CD4-positive, alpha-beta T cell treated with Interleukin-10 for 1 hour (primary cell): ENCODE measurements around the gene TGDS.

Experiments used
- DNase-seq: peaks from one replicate; pipeline ENCODE4 v3.0.0-alpha.2; 2020

TGDS gene

GRCh38 chr13:94599877-94600276, 3.9 kb upstream of the TGDS start:
- DNase-seq = no peak

GRCh38 chr13:94598281-94598680, 2.3 kb upstream of the TGDS start:
- no peak for DNase-seq

- DNase-seq = no peak
Observed at GRCh38 chr13:94596575-94596971, 621 bp upstream of the TGDS start.

DNA sequence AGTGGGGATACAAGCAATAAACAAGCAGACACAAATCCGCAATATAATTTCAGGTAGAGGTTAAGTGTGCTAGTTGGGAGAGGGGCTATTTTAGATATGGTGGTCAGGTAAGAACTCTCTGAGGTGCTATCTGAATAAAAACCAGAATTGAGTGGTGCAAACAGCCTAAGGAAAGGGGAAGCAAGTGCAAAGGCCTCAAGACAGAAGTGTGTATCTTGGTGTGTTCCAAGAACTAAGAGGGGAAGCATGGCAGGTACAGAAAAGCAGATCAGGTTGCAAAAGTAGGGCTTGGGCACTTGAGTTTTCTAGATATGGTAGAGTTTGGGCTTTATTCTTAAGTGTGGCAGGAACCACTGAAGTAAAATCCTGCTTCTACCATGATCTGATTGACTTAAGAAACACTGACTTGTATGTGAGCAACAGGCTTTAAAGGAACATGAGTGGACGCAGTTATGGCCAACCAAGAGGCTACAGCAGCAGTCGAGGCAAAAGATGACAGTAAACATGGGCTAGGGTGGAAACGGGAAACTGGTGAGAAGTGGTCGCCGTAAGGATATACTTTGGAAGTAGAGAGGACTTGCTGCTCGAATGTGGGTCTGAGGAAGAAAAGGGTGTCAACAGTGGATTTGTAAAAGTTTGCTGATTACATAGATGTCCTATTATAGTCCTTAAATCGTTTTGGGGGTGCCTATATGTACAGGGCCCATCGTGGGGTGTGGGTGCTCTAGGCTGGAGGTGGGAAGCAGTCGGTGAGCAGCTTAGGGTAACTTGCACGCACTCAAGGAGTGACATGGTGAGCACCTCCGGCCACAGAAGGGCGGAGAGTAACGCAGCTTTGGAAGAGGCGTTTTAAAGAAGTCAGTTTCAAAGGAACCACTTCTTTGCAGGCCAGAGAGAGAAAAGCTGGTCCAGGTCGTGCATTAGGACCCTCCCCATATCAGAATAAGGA, 677 bp downstream of the TGDS start:
- peak; percentile 32 for DNase-seq

- no peak for DNase-seq
Observed at GRCh38 chr13:94590744-94591143, 5.2 kb downstream of the TGDS start.

DNA sequence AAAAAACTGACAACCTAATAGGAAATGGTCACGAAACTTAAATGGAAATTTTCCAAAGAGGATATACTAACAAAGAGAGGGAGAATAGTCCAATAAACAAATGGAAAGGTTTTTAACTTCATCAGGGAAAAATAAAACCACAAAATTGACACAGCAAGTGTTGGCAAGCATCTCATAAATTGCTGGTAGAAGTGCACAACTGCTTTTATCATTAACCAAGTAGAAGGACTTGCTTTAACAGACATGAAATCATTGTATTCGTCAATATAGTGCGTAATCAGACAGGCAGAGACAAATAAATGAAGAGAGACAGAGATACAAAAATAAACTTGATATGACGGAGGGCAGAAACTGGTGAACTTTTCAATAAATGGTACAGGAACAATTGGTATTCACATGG, 7.4 kb downstream of the TGDS start:
- DNase-seq = no peak

GRCh38 chr13:94586371-94586770, 9.6 kb downstream of the TGDS start:
- DNase-seq = no peak

DNA sequence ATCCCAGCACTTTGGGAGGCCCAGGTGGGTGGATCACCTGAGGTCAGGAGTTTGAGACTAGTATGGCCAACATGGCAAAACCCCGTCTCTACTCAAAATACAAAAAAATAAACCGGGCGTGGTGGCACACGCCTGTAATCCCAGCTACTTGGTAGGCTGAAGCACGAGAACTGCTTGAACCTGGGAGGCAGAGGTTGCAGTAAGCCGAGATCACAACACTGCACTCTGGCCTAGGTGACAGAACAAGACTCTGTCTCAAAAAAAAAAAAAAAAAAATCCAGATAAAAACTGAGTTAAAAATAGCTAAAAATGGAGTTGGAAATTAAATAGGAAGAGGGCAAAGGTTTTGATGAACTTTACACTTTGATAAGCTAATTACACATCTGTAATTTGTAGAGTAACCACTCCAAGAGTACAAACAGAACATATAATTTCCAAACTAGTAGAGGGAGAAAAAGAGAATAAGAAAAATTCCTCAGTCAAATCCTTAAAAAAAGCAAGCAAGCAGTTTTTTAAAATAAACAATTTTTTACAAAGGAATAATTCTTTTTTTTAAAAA, 10.3 kb downstream of the TGDS start:
- no peak for DNase-seq

- no peak for DNase-seq
Observed at GRCh38 chr13:94583926-94584325, 12.0 kb downstream of the TGDS start.

GRCh38 chr13:94579063-94579462, 16.9 kb downstream of the TGDS start:
- no peak for DNase-seq

DNA sequence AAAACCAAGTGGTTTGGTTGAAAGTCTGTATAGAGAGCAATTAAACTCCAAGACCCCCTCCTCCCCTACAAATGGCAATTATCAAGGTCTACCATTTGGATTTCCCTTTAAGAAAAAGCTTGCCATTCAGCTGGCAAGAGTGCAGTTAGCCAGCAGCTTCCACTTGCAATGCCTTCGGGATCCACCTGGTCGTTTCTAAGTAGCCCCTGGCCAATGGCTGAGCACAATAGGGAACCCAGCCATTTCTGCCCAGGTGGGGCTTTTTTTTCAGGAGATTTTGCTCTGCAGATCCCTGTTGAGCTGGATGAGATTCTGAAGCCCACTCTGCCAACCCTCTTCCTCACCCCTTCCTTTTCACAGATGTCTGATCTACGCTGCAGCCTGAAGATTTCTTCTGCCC, 26.3 kb downstream of the TGDS start:
- DNase-seq = no peak

- no peak for DNase-seq
Observed at GRCh38 chr13:94568443-94568842, 27.5 kb downstream of the TGDS start.

DNA sequence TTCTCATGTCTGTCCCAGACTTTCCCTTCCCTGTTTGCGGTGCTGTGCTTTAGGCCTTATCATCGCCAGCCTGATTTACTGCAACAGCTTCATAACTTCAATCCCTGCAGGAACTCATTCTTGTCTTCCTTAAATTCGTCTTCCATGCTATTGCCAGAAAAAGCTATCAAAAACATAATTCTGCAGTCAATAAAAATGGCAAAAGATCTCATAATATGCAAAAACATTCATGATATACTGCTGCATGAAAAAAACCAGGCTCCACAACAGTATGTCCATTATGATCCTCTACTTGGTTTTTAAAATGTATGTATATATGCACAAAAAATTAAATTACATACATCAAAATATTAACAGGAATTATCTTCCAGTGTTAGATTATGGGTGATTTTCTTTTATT, 28.4 kb downstream of the TGDS start:
- DNase-seq = no peak

- DNase-seq = no peak
Observed at GRCh38 chr13:94561126-94561525, 34.8 kb downstream of the TGDS start.

DNA sequence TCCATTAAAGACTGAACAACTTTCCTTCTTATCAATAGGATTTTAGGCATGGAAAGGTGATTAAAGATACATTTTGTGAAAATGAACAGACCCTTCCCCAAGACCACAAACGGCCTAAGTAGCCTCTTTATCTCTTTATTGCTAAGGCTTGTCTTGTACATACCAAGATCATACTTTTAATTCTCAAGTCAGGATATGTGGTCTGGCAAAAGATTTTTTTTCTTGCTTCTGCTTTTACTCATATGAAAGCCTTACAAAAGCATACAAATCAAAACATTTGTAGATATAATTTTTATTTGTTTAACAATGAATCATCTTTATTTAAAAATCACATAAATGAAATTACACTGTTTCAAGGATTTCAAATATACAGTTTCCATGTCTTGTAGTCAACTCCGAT, 35.8 kb downstream of the TGDS start:
- DNase-seq = no peak

DNA sequence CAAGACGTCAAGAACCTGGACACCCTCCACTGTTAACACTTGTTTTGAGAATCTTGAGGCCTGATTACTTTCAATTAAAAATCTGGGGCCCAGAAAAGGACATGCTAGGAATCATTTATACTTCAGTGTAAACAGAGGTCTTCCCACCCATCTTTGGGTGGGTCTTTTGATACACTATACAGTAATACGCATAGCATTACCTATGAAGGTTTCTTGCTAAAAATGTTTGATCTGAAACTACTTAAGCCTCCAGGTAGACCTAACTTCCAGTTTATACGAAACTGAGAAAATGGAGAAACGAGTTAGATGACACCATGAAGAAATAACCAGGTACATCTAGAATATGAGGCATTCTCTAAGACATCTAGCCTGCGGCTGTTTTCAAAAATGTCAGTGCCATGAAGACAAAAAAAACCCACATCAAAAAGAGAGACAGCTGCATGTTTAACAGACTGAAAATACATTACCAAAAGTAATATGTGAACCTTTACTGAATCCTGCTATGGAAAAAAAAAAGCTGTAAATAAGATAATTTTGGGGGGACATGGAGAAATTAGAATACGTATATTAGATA, 36.6 kb downstream of the TGDS start:
- DNase-seq = no peak

DNA sequence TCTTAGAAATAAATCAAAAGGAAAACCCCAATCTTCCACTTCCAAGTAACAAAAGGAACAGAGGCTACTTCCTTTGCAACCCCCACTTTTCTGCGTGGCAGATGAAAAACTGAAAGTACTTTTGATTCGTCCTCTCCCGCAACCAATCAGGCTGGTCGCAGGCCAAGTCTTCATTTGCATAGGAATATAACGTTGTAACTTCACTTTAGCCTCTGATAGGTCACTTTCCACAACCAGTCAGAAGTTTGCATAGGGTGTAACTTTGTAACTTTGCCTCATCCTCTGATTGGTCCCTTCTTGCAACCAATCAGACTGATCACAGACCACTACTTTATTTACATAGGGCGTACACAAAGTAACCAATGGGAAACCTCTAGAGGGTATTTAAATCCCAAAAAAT, 37.2 kb downstream of the TGDS start:
- DNase-seq = peak; percentile 41

DNA sequence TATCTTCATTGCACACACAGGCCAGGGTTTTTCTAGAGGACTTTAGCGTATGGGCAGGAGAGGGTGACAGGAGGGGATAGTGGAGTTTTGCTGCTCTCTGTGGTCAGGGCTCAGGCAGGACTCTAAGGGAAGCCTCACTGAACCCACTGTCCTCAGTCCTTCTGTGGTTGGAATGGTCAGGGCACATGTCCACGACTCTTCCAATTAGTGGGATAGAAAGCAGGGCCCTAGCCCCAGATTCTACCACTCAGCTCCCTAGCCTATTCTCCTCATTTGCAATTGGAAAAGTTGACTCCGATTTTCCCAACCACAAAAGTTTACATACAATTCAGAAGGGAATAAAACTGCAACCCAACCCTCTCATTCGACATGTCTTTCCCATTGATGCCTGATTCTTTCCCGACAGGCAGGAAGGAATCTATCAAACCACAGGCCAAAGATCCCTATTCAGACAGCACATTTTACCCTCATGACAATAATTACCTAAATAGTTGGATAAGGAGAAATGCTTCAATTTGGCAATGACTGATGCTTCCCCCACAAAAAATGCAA, 38.2 kb downstream of the TGDS start:
- DNase-seq = no peak

DNA sequence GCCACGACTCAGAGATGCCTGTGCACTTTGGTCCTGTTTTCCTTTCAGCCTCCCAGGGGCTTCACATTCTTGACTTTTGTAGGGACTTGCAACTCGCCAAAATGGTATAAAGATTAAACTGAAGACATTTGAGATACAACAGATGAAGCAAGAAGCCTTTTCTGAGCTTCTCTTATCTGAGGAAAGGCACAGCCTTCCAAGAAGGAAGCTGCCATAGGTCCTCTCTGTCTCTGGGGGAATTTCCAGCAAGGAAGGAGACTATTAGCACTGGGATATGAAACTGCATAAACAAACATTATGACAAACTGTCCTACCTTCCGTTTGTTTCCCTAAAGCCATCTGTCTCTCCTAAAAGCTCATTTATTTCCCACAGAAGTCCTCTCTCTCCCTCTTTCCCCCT, 39.3 kb downstream of the TGDS start:
- no peak for DNase-seq

DNA sequence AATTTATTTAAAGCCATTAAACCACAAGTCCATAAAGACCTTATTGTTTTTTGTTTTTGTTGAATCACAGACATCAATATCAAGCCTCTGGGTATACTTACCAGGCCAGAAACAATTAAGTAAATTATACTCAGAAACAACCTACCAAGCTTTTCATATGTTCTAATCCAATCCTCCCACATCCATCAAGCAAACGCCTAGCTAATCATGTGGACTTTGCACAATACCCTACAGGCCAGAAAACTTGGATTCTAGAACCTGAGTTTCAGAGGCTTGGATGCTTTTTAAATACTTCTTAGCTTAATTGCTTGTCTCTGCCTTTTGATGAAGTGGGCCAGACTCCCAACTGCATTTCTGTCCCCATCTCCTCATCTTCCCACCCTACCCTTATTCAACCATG, 39.9 kb downstream of the TGDS start:
- no peak for DNase-seq

DNA sequence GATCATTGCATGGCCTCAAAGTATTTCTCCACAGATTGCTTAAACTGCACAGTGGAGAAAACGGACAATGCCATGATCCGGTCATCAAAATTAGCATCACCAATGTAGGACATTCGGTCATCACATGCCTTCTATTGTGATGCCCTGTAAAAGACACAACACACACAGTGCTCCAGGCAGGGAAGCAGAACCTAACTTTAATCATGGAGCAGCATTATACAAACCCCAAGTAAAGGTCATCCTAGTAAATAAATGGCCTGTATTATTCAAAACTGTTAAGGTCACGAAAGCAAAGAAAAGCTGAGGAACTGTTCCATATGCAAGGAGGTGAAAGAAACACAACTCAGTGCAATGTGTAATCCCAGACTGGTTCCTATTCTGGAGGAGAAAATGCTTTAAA, 42.2 kb downstream of the TGDS start:
- no peak for DNase-seq

- no peak for DNase-seq
Observed at GRCh38 chr13:94552095-94552494, 43.9 kb downstream of the TGDS start.

DNA sequence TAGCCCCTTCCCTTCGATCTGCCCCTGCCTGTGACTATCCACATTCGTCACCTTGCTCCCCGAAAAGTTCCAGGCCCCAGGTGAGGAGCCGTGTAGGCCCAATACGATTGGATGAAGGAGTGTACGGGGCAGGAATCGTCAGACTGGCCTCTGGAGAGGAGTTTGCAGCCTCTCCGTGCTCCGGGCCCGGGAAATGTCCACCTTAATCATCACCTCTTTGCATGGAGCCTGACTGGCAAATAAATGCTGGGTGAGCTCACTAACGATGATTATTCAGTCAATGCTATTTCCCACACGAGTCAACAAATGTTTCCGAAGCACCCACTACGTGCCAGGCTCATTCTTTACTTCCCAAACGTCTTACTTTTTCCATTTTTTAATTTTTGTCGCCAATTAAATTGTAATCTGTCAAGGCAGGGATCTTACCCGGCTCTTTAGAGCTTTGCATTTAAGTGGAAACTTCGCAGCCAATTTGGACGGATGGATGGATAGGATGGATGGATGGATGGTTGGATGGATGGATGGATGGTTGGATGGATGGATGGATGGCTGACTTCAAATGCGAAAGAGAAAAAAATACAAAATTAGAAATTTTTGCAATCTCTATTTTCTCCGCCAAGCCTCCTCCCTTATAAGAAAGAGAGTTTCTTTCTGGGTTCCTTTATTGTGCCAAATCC, 45.8 kb downstream of the TGDS start:
- no peak for DNase-seq
